K562 (cell line): ENCODE measurements around the gene CNPY3. TPM values are rescaled to one million over a fixed set of nuclear protein-coding genes. Genes with fewer than 3 reads are reported as not detected.

Source experiments
- ATAC-seq: fragments of 200-7000 bp; cut with Tn5 transposase; 3 replicates; pipeline ENCODE4 v1.9.1; 2020; ENCODE audit warnings: moderate library complexity
- BruUV-seq: library from RNA; stranded (reverse); fragments of 400-500 nt; replicated peaks from 2 replicates; lab custom pipeline; 2021; lab: Mats Ljungman, UMichigan
- CTCF ChIA-PET: fragments of 300-600 bp; formaldehyde crosslinking; extraction: SDS; loops from one replicate; lab custom pipeline; 2021; ENCODE audit warnings: low intra/inter-chr PET ratio; lab: Yijun Ruan, JAX
- POLR2A ChIA-PET: fragments of 300-600, 350-650 bp; sonication (Branson Sonifier 250); formaldehyde crosslinking; extraction: SDS; loops from one replicate; lab custom pipeline; 2021; ENCODE audit warnings: antibody characterized with exemption, inconsistent platforms; lab: Yijun Ruan, JAX
- DNase-seq, 4 experiments: peaks; one replicate each; pipeline versions ENCODE4 v3.0.0 to v3.0.0-alpha.2; 2011 to 2018; ENCODE audit warnings: low spot score in 3 of 4, mixed read lengths in 3 of 4; ENCODE audit errors: extremely low read depth in 1 of 4
- FAIRE-seq: peaks from 2 replicates; lab custom pipeline; 2011; peaks lifted over from hg19 to GRCh38; lab: Jason Lieb, UNC
- H2AFZ ChIP-seq: 2 replicates; pipeline ENCODE4 v1.6.0; 2011; ENCODE audit warnings: low read depth, low read length, control low read depth, inconsistent platforms
- H3K27ac ChIP-seq: fragments of 200-600 bp; 3 replicates; pipeline ENCODE4 v1.8.0; 2011; ENCODE audit warnings: low read depth, mild to moderate bottlenecking, control low read depth, inconsistent platforms, low read length, moderate library complexity, mixed read lengths; ENCODE audit errors: extremely low read depth
- H3K27me3 ChIP-seq, 2 experiments: fragments of 300-600 bp in 1 of 2; 2 replicates in 1 of 2; 3 replicates in 1 of 2; pipeline versions ENCODE4 v1.6.0 to v1.8.0; 2011; ENCODE audit warnings: inconsistent platforms in 2 of 2, low read length in 2 of 2, mild to moderate bottlenecking in 1 of 2, mixed read lengths in 1 of 2, moderate library complexity in 1 of 2; ENCODE audit not compliant: control insufficient read depth in 2 of 2, insufficient read depth in 2 of 2
- H3K36me3 ChIP-seq: fragments of 300-600 bp; 3 replicates; pipeline ENCODE4 v1.8.0; 2011; ENCODE audit warnings: mild to moderate bottlenecking, low read length, inconsistent platforms; ENCODE audit not compliant: control insufficient read depth, insufficient read depth
- H3K4me1 ChIP-seq, 2 experiments: fragments of 200-600 bp in 1 of 2; replicated peaks in 1 of 2; 2 replicates in 1 of 2; 3 replicates in 1 of 2; pipeline versions ENCODE4 v1.5.1 to v1.8.0; 2011; ENCODE audit warnings: inconsistent platforms in 2 of 2, low read length in 2 of 2, mild to moderate bottlenecking in 1 of 2, mixed read lengths in 1 of 2, moderate library complexity in 1 of 2; ENCODE audit not compliant: control insufficient read depth in 2 of 2, insufficient read depth in 2 of 2
- H3K4me2 ChIP-seq: 2 replicates; pipeline ENCODE4 v1.6.1; 2011; ENCODE audit warnings: low read length, control low read depth, inconsistent platforms, mixed read lengths; ENCODE audit not compliant: insufficient read depth
- H3K4me3 ChIP-seq: fragments of 200-600 bp; sonication (generic), shearing (Covaris generic); 2 replicates; pipeline ENCODE4 v1.5.1; 2016; ENCODE audit warnings: control low read depth, inconsistent platforms
- H3K79me2 ChIP-seq: fragments of 200-600 bp; 3 replicates; pipeline ENCODE4 v1.8.0; 2011; ENCODE audit warnings: low read length, inconsistent platforms; ENCODE audit not compliant: control insufficient read depth, insufficient read depth
- H3K9ac ChIP-seq, 2 experiments: 2 replicates each; pipeline versions ENCODE4 v1.6.0 to v1.6.1; 2011; ENCODE audit warnings: low read depth in 2 of 2, low read length in 2 of 2, control low read depth in 1 of 2, inconsistent platforms in 1 of 2, mild to moderate bottlenecking in 1 of 2, mixed read lengths in 1 of 2; ENCODE audit not compliant: insufficient read depth in 1 of 2
- H3K9me1 ChIP-seq: one replicate; pipeline ENCODE4 v1.6.0; 2011; ENCODE audit warnings: inconsistent platforms, mild to moderate bottlenecking, low read length, moderate library complexity; ENCODE audit not compliant: control insufficient read depth, insufficient read depth
- H3K9me3 ChIP-seq: replicated peaks from 2 replicates; pipeline ENCODE4 v1.5.1; 2011; ENCODE audit warnings: low read depth, low read length, inconsistent platforms; ENCODE audit not compliant: control insufficient read depth, insufficient read depth
- H4K20me1 ChIP-seq: replicated peaks from 2 replicates; pipeline ENCODE4 v1.6.1; 2011; ENCODE audit warnings: low read length, inconsistent platforms, mixed read lengths; ENCODE audit not compliant: control insufficient read depth, insufficient read depth
- CBX8 ChIP-seq: fragments of 200-600 bp; sonication (generic); IDR thresholded peaks from 2 replicates; pipeline ENCODE4 v1.6.1; 2012; ENCODE audit warnings: borderline replicate concordance, mixed run types, low read depth, mild to moderate bottlenecking, moderate library complexity, mixed read lengths, low read length, control low read depth, inconsistent platforms; ENCODE audit not compliant: poor library complexity, severe bottlenecking; ENCODE audit errors: extremely low read depth
- CEBPB ChIP-seq: fragments of 450-650 bp; IDR thresholded peaks from 2 replicates; pipeline ENCODE4 v1.6.1; 2016; ENCODE audit warnings: missing genetic modification characterization, missing compliant biosample characterization
- CHD2 ChIP-seq: IDR thresholded peaks from 2 replicates; pipeline ENCODE4 v1.6.1; 2011; ENCODE audit warnings: low read depth, low read length
- E2F1 ChIP-seq: sonication (generic); formaldehyde crosslinking; IDR thresholded peaks from 2 replicates; pipeline ENCODE4 v1.8.1; 2023; ENCODE audit warnings: mild to moderate bottlenecking, missing genetic modification reagents, moderate library complexity
- NFIC ChIP-seq: fragments of 450-650 bp; IDR thresholded peaks from 2 replicates; pipeline ENCODE4 v1.6.1; 2017; ENCODE audit warnings: mild to moderate bottlenecking, inconsistent platforms
- PML ChIP-seq: IDR thresholded peaks from 2 replicates; pipeline ENCODE4 v1.6.1; 2012; ENCODE audit warnings: low read length, inconsistent platforms
- POLR3A ChIP-seq: IDR thresholded peaks from 2 replicates; pipeline ENCODE4 v1.6.1; 2011; ENCODE audit warnings: borderline replicate concordance, mild to moderate bottlenecking, moderate library complexity; ENCODE audit not compliant: insufficient read length, insufficient read depth; ENCODE audit errors: extremely low read depth
- SAP30 ChIP-seq: fragments of 200-600 bp; sonication (generic); IDR thresholded peaks from 2 replicates; pipeline ENCODE4 v1.6.1; 2012; ENCODE audit warnings: borderline replicate concordance, low read depth, mild to moderate bottlenecking, moderate library complexity, low read length, control low read depth, inconsistent platforms; ENCODE audit not compliant: insufficient read depth, poor library complexity, severe bottlenecking
- SNAPC5 ChIP-seq: fragments of 250-450 bp; sonication (Bioruptor Pico); IDR thresholded peaks from 2 replicates; pipeline ENCODE4 v1.8.0; 2021; ENCODE audit warnings: moderate library complexity, mild to moderate bottlenecking, inconsistent platforms
- SRSF3 ChIP-seq: fragments of 200-400 bp; formaldehyde crosslinking; IDR thresholded peaks from 2 replicates; pipeline ENCODE4 v1.6.1; 2016; ENCODE audit warnings: mild to moderate bottlenecking, low read length, moderate library complexity; ENCODE audit not compliant: insufficient read depth
- ZBTB33 ChIP-seq: sonication (generic); formaldehyde crosslinking; IDR thresholded peaks from 2 replicates; pipeline ENCODE4 v1.8.1; 2023; ENCODE audit warnings: mild to moderate bottlenecking, missing genetic modification reagents
- ZNF121 ChIP-seq: sonication (generic); formaldehyde crosslinking; conservative IDR thresholded peaks from 2 replicates; pipeline ENCODE4 v1.8.0; 2022; ENCODE audit warnings: missing genetic modification reagents
- ZNF436 ChIP-seq: fragments of 250-450, 450-650 bp; sonication (Bioruptor Pico); formaldehyde crosslinking; IDR thresholded peaks from 2 replicates; pipeline ENCODE4 v1.7.0; 2020; ENCODE audit warnings: mild to moderate bottlenecking
- WGBS: fragments of 100-300 bp; shearing (Covaris generic); methylation state at CpG from one replicate; pipeline ENCODE4 v1.1.6; 2016; ENCODE audit warnings: low coverage, mixed read lengths; ENCODE audit not compliant: insufficient coverage; ENCODE audit errors: missing lambda C conversion rate; 5-methylcytosine and 5-hydroxymethylcytosine counted together
- in situ Hi-C: fragments of 300-500 bp; cut with MboI; formaldehyde crosslinking; loops from 4 replicates; pipeline ENCODE4 v1.15.0; 2018; ENCODE audit warnings: inconsistent platforms, mixed read lengths
- intact Hi-C: fragments of 100-400 bp; cut with micrococcal nuclease; formaldehyde crosslinking; loops from 2 replicates; pipeline ENCODE4 v1.14.2; 2022
- polyA plus RNA-seq, 8 experiments: library from polyadenylated mRNA; depleted of rRNA in 4 of 8; stranded (reverse) in 5 of 8; unstranded in 3 of 8; fragments of >200 nt; fragmentation: Nextera tagmentation in 2 of 8; fragmentation: Illumina TruSeq in 1 of 8; extraction: Ambion mirVana in 2 of 8; extraction: Trizol in 1 of 8; gene quantifications; 2 replicates each; pipeline versions ENCODE4 v1.2.1 to v1.2.3, GENCODE V29; 2011 to 2014; ENCODE audit warnings: inconsistent platforms in 1 of 8, missing spikeins in 1 of 8
- total RNA-seq, 7 experiments: library from RNA; depleted of rRNA in 6 of 7; stranded (reverse); fragments of >200 nt in 6 of 7; fragmentation: Illumina TruSeq in 2 of 7; extraction: Trizol in 2 of 7; gene quantifications; 2 replicates each; pipeline versions ENCODE4 v1.2.1 to v1.2.3, GENCODE V29; 2011 to 2021; ENCODE audit warnings: low replicate concordance in 1 of 7

Gene CNPY3
- total and polyA plus RNA-seq, 9 of the 15 experiments (the other 6 are each of a cell fraction or from before 2014, with no cell fraction given): 2.4 to 37.4 (median 21.2) TPM

- H2AFZ ChIP-seq: no peak overlapping the region
- WGBS: 97% methylated on average over 6 of the region's 7 CpGs
- TF ChIP-seq POLR3A: no peak
- TF ChIP-seq E2F1: no peak
- TF ChIP-seq ZNF436 (CRISPR knock-in tag): no peak
- TF ChIP-seq ZBTB33 (CRISPR knock-in tag): no peak
- no peak for TF ChIP-seq CEBPB (tag)
- no peak for TF ChIP-seq SNAPC5 (CRISPR knock-in tag)
- TF ChIP-seq CBX8: no peak
- TF ChIP-seq SAP30: no peak
- TF ChIP-seq PML: no peak
- TF ChIP-seq CHD2: no peak
- no peak for TF ChIP-seq SRSF3
- no peak for TF ChIP-seq ZNF121
- no peak for TF ChIP-seq NFIC
- H3K4me3 ChIP-seq: no peak overlapping the region
- H3K36me3 ChIP-seq: peaks cover 78% of the 10 kb centered on the region
- peak overlapping the region in 1 of 2 experiments; percentile 52; a peak in 1 of 4 replicates for H3K9ac ChIP-seq
- no peak for ATAC-seq
- H4K20me1 ChIP-seq: no peaks in the 10 kb centered on the region; the same call in 1 of the 2 replicates
- in situ Hi-C loops (no loop called here), intact Hi-C loops (no loop called here)
- H3K27me3 ChIP-seq: no peaks in the 10 kb centered on the region
- H3K79me2 ChIP-seq: peaks cover 35% of the 10 kb centered on the region
- DNase-seq: peak in 2 of 4 experiments; percentile 26 to 32
- H3K4me2 ChIP-seq: no peak overlapping the region
- no peak for FAIRE-seq
- H3K9me3 ChIP-seq: no peaks in the 10 kb centered on the region
- H3K9me1 ChIP-seq: no peaks in the 10 kb centered on the region
- BruUV-seq: no TSS peak
- CTCF ChIA-PET: no interaction called here
- POLR2A ChIA-PET: no interaction called here
- H3K27ac ChIP-seq: no peak overlapping the region
- H3K4me1 ChIP-seq: peaks cover 9 to 11% of the 10 kb centered on the region in 2 experiments; a peak in 4 of 5 replicates
These were observed 6.0 kb downstream of the CNPY3 start for GRCh38 chr6:42935322-42935721.
